ENCODE data around the gene TNPO1. TPM values are rescaled to one million over a fixed set of nuclear protein-coding genes. Genes with fewer than 3 reads are reported as not detected.

The TNPO1 gene
- total and polyA plus RNA-seq, 2 of the 8 experiments (the other 6 are each of a cell fraction or from before 2014, with no cell fraction given), result 38.5 to 211 TPM

DNA sequence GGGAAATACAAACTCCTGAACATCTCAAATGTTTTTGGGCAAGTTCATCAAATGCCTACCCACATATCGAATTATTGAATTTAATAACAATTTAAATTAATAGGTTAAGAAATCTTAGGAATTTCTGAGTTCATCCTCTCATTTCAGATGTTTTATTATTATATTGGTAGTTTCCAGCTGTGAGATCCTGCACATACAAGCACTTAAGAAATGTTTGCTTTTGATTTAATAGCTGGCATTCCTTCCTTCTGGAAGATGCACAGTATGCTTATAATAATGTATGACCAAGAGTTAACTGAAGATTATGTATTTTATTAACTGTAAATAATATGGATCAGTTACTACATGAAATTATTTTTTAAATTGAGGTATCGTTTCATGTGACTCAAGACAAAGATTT is 13.9 kb downstream of the TNPO1 start:
- Histone ChIP-seq H3K9ac (replicated peaks in 1 of 4; ENCODE audit: extremely low read depth in 1 of 4, low read depth in 3 of 4, low read length in 3 of 4) (no peak overlapping the region), H3K23ac (ENCODE audit: insufficient read length) (no peak overlapping the region), H3K4ac (replicated peaks; ENCODE audit: insufficient read length, low read depth, low read length) (no peak overlapping the region), H2AFZ (ENCODE audit: low read length) (no peak overlapping the region), H2BK5ac (ENCODE audit: low read depth, low read length) (no peak overlapping the region), H2BK15ac (ENCODE audit: low read length) (no peak overlapping the region), H2BK120ac (replicated peaks; ENCODE audit: low read depth, low read length) (no peak overlapping the region), H3K18ac (ENCODE audit: extremely low read depth, low read length) (no peak overlapping the region), H3K36me3 (ENCODE audit: control insufficient read depth in 2 of 4, insufficient read depth in 4 of 4, low read length in 3 of 4) (no peaks in the 10 kb centered on the region), H3K27ac (ENCODE audit: low read depth, low read length) (no peak overlapping the region), H2BK12ac (ENCODE audit: low read depth, low read length) (no peak overlapping the region), H3K79me1 (ENCODE audit: low read depth, low read length) (peaks cover 2% of the 10 kb centered on the region), H4K5ac (ENCODE audit: insufficient read length, low read depth, low read length) (no peak overlapping the region), H4K8ac (ENCODE audit: extremely low read depth, insufficient read depth, low read length) (no peak overlapping the region), H3K27me3 (replicated peaks in 1 of 4; ENCODE audit: control insufficient read depth in 3 of 4, extremely low read depth in 1 of 4, insufficient read depth in 3 of 4, low read length in 3 of 4) (peaks cover 0 to 1% (median 0%) of the 10 kb centered on the region in 4 experiments; a peak in 1 of 7 replicates), H4K91ac (replicated peaks; ENCODE audit: insufficient read length, low read length) (no peak overlapping the region), H2BK20ac (ENCODE audit: low read length) (no peak overlapping the region), H3K23me2 (ENCODE audit: low read depth, low read length) (no peaks in the 10 kb centered on the region), H4K20me1 (replicated peaks in 1 of 2; ENCODE audit: control insufficient read depth in 1 of 2, insufficient read depth in 2 of 2, low read length in 2 of 2) (peaks cover 0 to 4% of the 10 kb centered on the region in 2 experiments), H3K56ac (replicated peaks; ENCODE audit: insufficient read length, low read depth, low read length) (no peak overlapping the region), H3K79me2 (ENCODE audit: control insufficient read depth in 1 of 2, insufficient read depth in 2 of 2, low read length in 2 of 2) (peaks cover 0 to 34% of the 10 kb centered on the region in 2 experiments; a peak in 2 of 4 replicates), H3K4me3 (ENCODE audit: extremely low read depth in 1 of 4, insufficient read depth in 2 of 4, low read depth in 3 of 4, low read length in 4 of 4) (no peak overlapping the region), H3K14ac (ENCODE audit: insufficient read length) (no peak overlapping the region), H3K4me1 (replicated peaks in 1 of 4; ENCODE audit: control insufficient read depth in 3 of 4, insufficient read depth in 4 of 4, low read length in 3 of 4) (peaks cover 0 to 5% (median 2%) of the 10 kb centered on the region in 4 experiments; a peak in 4 of 7 replicates), H3K9me3 (ENCODE audit: insufficient read depth in 2 of 2, low read depth in 1 of 2, low read length in 1 of 2) (no peaks in the 10 kb centered on the region), H2AK5ac (ENCODE audit: low read depth, low read length) (no peak overlapping the region), H3K4me2 (ENCODE audit: insufficient read depth in 1 of 2, low read depth in 2 of 2, low read length in 2 of 2) (no peak overlapping the region)
- no peak for DNase-seq (ENCODE audit: low read depth in 1 of 2, low spot score in 2 of 2)
- WGBS, 2 experiments (ENCODE audit: extremely low coverage in 1 of 2, insufficient coverage in 1 of 2, insufficient read length in 1 of 2, insufficient replicate concordance in 2 of 2, low coverage in 1 of 2, low lambda C conversion rate in 2 of 2, missing lambda C conversion rate in 1 of 2), result 82% methylated on average over 2 of the region's 2 CpGs; no CpG with 5 or more reads in 1 of the 2 experiments
- CTCF ChIA-PET (ENCODE audit: partially characterized antibody), result interaction anchor here (0.8 to 2.4 kb wide), 4 partner anchors 10 to 464 kb away, joined by 3 to 16 read pairs (median 4); no protein-coding TSS in a partner anchor
- FAIRE-seq, result no peak
- POLR2A ChIA-PET (ENCODE audit: partially characterized antibody), result interaction anchor here (1.5 kb wide), 1 partner anchor 15 kb away, joined by 3 read pairs; no protein-coding TSS in a partner anchor
- TF ChIP-seq PHF8 (conservative IDR thresholded peaks at IDR 0.05; ENCODE audit: low read depth, low read length) (no peak), POLR2A (IDR thresholded peaks at IDR 0.05; ENCODE audit: control extremely low read depth in 1 of 2, low read depth in 2 of 2, low read length in 2 of 2) (no peak)
- TF ChIP-seq, protein P1, sequence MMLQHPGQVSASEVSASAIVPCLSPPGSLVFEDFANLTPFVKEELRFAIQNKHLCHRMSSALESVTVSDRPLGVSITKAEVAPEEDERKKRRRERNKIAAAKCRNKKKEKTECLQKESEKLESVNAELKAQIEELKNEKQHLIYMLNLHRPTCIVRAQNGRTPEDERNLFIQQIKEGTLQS (IDR thresholded peaks at IDR 0.05; ENCODE audit: insufficient read depth, low read depth, low read length), result no peak
- TF ChIP-seq, protein P2, sequence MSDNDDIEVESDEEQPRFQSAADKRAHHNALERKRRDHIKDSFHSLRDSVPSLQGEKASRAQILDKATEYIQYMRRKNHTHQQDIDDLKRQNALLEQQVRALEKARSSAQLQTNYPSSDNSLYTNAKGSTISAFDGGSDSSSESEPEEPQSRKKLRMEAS (IDR thresholded peaks at IDR 0.05), result no peak

Measured in H1 (cell line).